Hepatocyte (in vitro differentiated cells): Measurements from ENCODE around the gene SPAG6.

Experiments used
- EZH2 ChIP-seq: fragments of 200-600 bp; sonication (generic); IDR thresholded peaks from 2 replicates; pipeline ENCODE4 v1.6.1; 2016; ENCODE audit warnings: antibody characterized with exemption, mild to moderate bottlenecking, borderline replicate concordance
- EZH2phosphoT487 ChIP-seq: fragments of 200-600 bp; sonication (generic); IDR thresholded peaks from one replicate; pipeline ENCODE4 v1.6.1; 2018; ENCODE audit warnings: antibody characterized with exemption, mild to moderate bottlenecking, low read depth, moderate library complexity; ENCODE audit not compliant: unreplicated experiment, severe bottlenecking
- TF ChIP-seq, protein P1 (sequence below): fragments of 200-600 bp; sonication (generic); IDR thresholded peaks from 2 replicates; pipeline ENCODE4 v1.5.1; 2016; ENCODE audit warnings: antibody characterized with exemption, mild to moderate bottlenecking; ENCODE audit not compliant: poor library complexity

DNA sequence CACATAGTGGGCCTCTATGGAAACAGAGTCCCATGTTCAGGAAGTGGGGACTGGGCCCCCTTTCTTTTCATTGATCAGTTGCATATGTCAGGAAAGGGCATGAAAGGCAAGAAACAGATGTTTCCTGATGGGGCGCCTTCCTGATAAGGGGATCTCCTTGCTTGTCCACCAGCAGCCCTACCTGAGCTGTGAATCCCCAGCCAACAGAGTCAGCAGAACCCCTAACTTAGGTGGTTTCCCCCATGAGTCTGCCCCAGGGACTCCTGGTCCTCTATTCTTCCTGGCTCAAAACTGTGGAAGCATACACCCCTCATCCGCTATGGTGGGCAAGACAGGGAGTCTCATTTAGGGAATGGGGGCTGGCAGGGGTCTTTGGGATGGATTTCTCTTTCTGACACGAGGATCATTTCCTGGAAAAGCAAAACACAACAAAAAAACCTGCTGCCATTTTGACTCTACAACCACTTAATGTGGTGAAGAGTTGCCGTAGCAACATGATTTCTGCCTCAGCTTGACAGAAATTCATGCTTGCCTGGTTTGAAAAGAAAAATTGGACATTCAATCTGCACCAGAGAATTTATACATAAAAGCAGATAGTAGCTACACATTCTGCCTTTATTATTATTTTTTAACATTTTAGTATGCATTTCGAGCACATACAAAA is 119.8 kb downstream of the SPAG6 start:
- TF ChIP-seq EZH2 (no peak), EZH2phosphoT487 (no peak)
- TF ChIP-seq, protein P1, sequence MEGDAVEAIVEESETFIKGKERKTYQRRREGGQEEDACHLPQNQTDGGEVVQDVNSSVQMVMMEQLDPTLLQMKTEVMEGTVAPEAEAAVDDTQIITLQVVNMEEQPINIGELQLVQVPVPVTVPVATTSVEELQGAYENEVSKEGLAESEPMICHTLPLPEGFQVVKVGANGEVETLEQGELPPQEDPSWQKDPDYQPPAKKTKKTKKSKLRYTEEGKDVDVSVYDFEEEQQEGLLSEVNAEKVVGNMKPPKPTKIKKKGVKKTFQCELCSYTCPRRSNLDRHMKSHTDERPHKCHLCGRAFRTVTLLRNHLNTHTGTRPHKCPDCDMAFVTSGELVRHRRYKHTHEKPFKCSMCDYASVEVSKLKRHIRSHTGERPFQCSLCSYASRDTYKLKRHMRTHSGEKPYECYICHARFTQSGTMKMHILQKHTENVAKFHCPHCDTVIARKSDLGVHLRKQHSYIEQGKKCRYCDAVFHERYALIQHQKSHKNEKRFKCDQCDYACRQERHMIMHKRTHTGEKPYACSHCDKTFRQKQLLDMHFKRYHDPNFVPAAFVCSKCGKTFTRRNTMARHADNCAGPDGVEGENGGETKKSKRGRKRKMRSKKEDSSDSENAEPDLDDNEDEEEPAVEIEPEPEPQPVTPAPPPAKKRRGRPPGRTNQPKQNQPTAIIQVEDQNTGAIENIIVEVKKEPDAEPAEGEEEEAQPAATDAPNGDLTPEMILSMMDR: no peak
